ENCODE results near the gene KRTAP5-2.

DNA sequence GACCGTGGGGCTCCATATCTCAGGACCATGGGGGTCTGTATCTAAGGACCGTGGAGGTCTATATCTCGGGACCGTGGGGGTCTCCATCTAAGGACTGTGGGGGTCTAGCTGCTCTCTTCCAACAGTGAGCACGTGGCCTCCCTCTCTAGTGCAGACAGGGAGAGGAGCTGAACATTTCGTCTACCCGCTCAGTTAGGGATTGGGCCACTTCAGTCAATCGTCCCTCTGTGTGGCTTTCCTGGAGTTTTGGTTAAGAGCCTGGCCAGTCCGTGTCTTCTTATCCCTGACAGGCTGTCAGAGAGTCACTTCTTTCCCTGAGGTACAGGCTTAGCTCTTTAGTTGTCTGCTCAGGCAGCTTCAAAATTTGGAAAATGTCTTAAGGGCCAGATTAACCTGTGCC lies 16.1 kb downstream of the KRTAP5-2 start:
- TF ChIP-seq, protein P1, sequence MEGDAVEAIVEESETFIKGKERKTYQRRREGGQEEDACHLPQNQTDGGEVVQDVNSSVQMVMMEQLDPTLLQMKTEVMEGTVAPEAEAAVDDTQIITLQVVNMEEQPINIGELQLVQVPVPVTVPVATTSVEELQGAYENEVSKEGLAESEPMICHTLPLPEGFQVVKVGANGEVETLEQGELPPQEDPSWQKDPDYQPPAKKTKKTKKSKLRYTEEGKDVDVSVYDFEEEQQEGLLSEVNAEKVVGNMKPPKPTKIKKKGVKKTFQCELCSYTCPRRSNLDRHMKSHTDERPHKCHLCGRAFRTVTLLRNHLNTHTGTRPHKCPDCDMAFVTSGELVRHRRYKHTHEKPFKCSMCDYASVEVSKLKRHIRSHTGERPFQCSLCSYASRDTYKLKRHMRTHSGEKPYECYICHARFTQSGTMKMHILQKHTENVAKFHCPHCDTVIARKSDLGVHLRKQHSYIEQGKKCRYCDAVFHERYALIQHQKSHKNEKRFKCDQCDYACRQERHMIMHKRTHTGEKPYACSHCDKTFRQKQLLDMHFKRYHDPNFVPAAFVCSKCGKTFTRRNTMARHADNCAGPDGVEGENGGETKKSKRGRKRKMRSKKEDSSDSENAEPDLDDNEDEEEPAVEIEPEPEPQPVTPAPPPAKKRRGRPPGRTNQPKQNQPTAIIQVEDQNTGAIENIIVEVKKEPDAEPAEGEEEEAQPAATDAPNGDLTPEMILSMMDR (IDR thresholded peaks at IDR 0.05): no peak
- no peak for TF ChIP-seq POLR2A (IDR thresholded peaks at IDR 0.05)
- no peak for TF ChIP-seq POLR2AphosphoS5 (IDR thresholded peaks at IDR 0.05)

All from breast epithelium (tissue), 3 donors.